Spleen (tissue), 7 donors: ENCODE measurements around the gene ARMC9.

Source experiments
- POLR2A ChIP-seq, 3 donors: fragments of 450-650 bp; IDR thresholded peaks; one replicate each; pipeline ENCODE4 v1.5.1; 2017; ENCODE audit warnings: antibody characterized with exemption in 3 of 3, mild to moderate bottlenecking in 1 of 3
- TF ChIP-seq, protein P1 (sequence below), 11 experiments: fragments of 200-600 bp in 7 of 11; fragments of 450-650 bp in 4 of 11; sonication (generic) in 4 of 11; IDR thresholded peaks in 8 of 11; conservative IDR thresholded peaks in 3 of 11; 1 replicate in 7 of 11; 2 replicates in 4 of 11; pipeline versions ENCODE4 v1.4.0 to v1.8.0; 2016 to 2021; ENCODE audit warnings: antibody characterized with exemption in 11 of 11, inconsistent platforms in 4 of 11, mild to moderate bottlenecking in 1 of 11
- donor health status: DM: no; HTN: no; CAD: no; lungs with moderate emphysema.
- donor health status: DM: no; HTN: no; CAD: no.
- donor health status: DM: no; HTN: no; CAD: no.

DNA sequence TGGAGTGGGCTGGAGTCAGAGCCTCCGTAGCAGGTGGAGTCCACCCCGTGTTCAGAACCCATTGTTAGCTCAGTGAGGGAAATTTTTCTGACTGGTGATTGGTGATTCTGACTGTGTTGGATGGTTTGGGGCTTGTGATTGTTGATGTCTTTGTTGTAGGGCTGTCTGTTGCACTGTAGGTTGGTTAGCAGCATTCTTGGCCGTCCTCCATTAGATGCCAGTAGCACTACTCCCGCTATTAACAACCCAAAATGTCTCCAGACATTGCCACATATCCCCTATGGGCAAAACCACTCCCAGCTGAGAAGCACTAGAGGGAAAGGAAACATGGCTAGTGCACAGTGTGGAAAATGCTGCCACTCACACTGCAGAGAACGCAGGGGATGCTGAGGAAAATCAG is 51.7 kb downstream of the ARMC9 start:
- TF ChIP-seq, protein P1, sequence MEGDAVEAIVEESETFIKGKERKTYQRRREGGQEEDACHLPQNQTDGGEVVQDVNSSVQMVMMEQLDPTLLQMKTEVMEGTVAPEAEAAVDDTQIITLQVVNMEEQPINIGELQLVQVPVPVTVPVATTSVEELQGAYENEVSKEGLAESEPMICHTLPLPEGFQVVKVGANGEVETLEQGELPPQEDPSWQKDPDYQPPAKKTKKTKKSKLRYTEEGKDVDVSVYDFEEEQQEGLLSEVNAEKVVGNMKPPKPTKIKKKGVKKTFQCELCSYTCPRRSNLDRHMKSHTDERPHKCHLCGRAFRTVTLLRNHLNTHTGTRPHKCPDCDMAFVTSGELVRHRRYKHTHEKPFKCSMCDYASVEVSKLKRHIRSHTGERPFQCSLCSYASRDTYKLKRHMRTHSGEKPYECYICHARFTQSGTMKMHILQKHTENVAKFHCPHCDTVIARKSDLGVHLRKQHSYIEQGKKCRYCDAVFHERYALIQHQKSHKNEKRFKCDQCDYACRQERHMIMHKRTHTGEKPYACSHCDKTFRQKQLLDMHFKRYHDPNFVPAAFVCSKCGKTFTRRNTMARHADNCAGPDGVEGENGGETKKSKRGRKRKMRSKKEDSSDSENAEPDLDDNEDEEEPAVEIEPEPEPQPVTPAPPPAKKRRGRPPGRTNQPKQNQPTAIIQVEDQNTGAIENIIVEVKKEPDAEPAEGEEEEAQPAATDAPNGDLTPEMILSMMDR (IDR thresholded peaks at IDR 0.05 in 8 of 11, conservative IDR thresholded peaks at IDR 0.05 in 3 of 11), result no peak
- no peak for TF ChIP-seq POLR2A (IDR thresholded peaks at IDR 0.05)
